Neural cell (in vitro differentiated cells): ENCODE results near the gene BICD1. TPM values are rescaled to one million over a fixed set of nuclear protein-coding genes. Genes with fewer than 3 reads are reported as not detected.

Experiments
- H2AFZ ChIP-seq: fragments of 200-600, 300-800 bp; sonication (generic), shearing (Covaris generic); 2 replicates; pipeline ENCODE4 v1.6.0; 2014; ENCODE audit warnings: low read depth, mild to moderate bottlenecking, antibody characterized with exemption, low read length, moderate library complexity
- H3F3A ChIP-seq: fragments of 200-600 bp; shearing (Covaris generic); 2 replicates; pipeline ENCODE4 v1.6.1; 2016; ENCODE audit warnings: mild to moderate bottlenecking, moderate library complexity, mixed read lengths, antibody characterized with exemption, low read length; ENCODE audit not compliant: insufficient read depth, poor library complexity, severe bottlenecking
- H3K27ac ChIP-seq: fragments of 200-600, 300-800 bp; sonication (generic), shearing (Covaris generic); 2 replicates; pipeline ENCODE4 v1.5.1; 2014; ENCODE audit warnings: mild to moderate bottlenecking, low read length, moderate library complexity
- H3K27me3 ChIP-seq: fragments of 300-800, 200-600 bp; sonication (generic), shearing (Covaris generic); 2 replicates; pipeline ENCODE4 v1.6.0; 2014; ENCODE audit warnings: mild to moderate bottlenecking, low read depth, low read length, moderate library complexity; ENCODE audit not compliant: insufficient read depth
- H3K36me3 ChIP-seq: fragments of 300-800, 200-600 bp; sonication (generic), shearing (Covaris generic); 2 replicates; pipeline ENCODE4 v1.5.1; 2014; ENCODE audit warnings: mild to moderate bottlenecking, antibody characterized with exemption, low read length, moderate library complexity; ENCODE audit not compliant: insufficient read depth
- H3K4me2 ChIP-seq: fragments of 300-800, 200-600 bp; sonication (generic), shearing (Covaris generic); 2 replicates; pipeline ENCODE4 v1.6.0; 2014; ENCODE audit warnings: mild to moderate bottlenecking, low read length
- H3K4me3 ChIP-seq: fragments of 300-800, 200-600 bp; sonication (generic), shearing (Covaris generic); 2 replicates; pipeline ENCODE4 v1.5.1; 2014; ENCODE audit warnings: mild to moderate bottlenecking, low read length, moderate library complexity
- H3K79me2 ChIP-seq: fragments of 200-600 bp; shearing (Covaris generic); replicated peaks from 2 replicates; pipeline ENCODE4 v1.6.0; 2014; ENCODE audit warnings: mild to moderate bottlenecking, low read length, moderate library complexity; ENCODE audit not compliant: insufficient read depth
- H3K9ac ChIP-seq: fragments of 300-800, 200-600 bp; sonication (generic), shearing (Covaris generic); 2 replicates; pipeline ENCODE4 v1.6.1; 2016; ENCODE audit warnings: mild to moderate bottlenecking, low read length, mixed read lengths
- H3K9me2 ChIP-seq: fragments of 200-600 bp; shearing (Covaris generic); 2 replicates; pipeline ENCODE4 v1.6.1; 2016; ENCODE audit warnings: mild to moderate bottlenecking, low read length, mixed read lengths; ENCODE audit not compliant: insufficient read depth
- H3K9me3 ChIP-seq: fragments of 200-600, 300-800 bp; sonication (generic), shearing (Covaris generic); 2 replicates; pipeline ENCODE4 v1.6.1; 2016; ENCODE audit warnings: mild to moderate bottlenecking, mixed run types, low read length, moderate library complexity, mixed read lengths
- H4K20me1 ChIP-seq: fragments of 200-600 bp; shearing (Covaris generic); 2 replicates; pipeline ENCODE4 v1.6.1; 2016; ENCODE audit warnings: mild to moderate bottlenecking, mixed run types; ENCODE audit not compliant: insufficient read depth
- EP300 ChIP-seq: fragments of 450-650 bp; conservative IDR thresholded peaks from 2 replicates; pipeline ENCODE4 v1.6.1; 2014; ENCODE audit warnings: antibody characterized with exemption, mild to moderate bottlenecking, moderate library complexity; ENCODE audit not compliant: poor library complexity, severe bottlenecking
- EZH2 ChIP-seq: fragments of 200-600, 300-800 bp; shearing (Covaris generic), sonication (generic); IDR thresholded peaks from 2 replicates; pipeline ENCODE4 v1.6.1; 2014; ENCODE audit warnings: antibody characterized with exemption, low read length, borderline replicate concordance, mild to moderate bottlenecking; ENCODE audit not compliant: insufficient read depth, poor library complexity, severe bottlenecking
- MXI1 ChIP-seq: fragments of 450-650 bp; conservative IDR thresholded peaks from 2 replicates; pipeline ENCODE4 v1.6.1; 2014; ENCODE audit warnings: antibody characterized with exemption, mild to moderate bottlenecking; ENCODE audit not compliant: poor library complexity, severe bottlenecking
- POLR2AphosphoS5 ChIP-seq: IDR thresholded peaks from 2 replicates; pipeline ENCODE4 v1.6.1; 2012
- RAD21 ChIP-seq: fragments of 450-650 bp; conservative IDR thresholded peaks from 2 replicates; pipeline ENCODE4 v1.6.1; 2014; ENCODE audit warnings: antibody characterized with exemption, mild to moderate bottlenecking, moderate library complexity
- SMC3 ChIP-seq: fragments of 450-650 bp; conservative IDR thresholded peaks from 2 replicates; pipeline ENCODE4 v1.6.1; 2014; ENCODE audit warnings: antibody characterized with exemption, mild to moderate bottlenecking, moderate library complexity; ENCODE audit not compliant: poor library complexity
- TAF1 ChIP-seq: IDR thresholded peaks from 2 replicates; pipeline ENCODE4 v1.6.1; 2012; ENCODE audit warnings: low read depth
- polyA plus RNA-seq: library from polyadenylated mRNA; depleted of rRNA; stranded (reverse); fragments of >200 nt; gene quantifications from 2 replicates; pipeline ENCODE4 v1.2.3, GENCODE V29; 2014
- TF ChIP-seq, protein P1 (sequence below): IDR thresholded peaks from 2 replicates; pipeline ENCODE4 v1.6.1; 2012; ENCODE audit warnings: borderline replicate concordance
- TF ChIP-seq, protein P2 (sequence below): fragments of 450-650 bp; IDR thresholded peaks from 2 replicates; pipeline ENCODE4 v1.5.1; 2014; ENCODE audit warnings: antibody characterized with exemption, mild to moderate bottlenecking, moderate library complexity; ENCODE audit not compliant: poor library complexity, severe bottlenecking

BICD1 gene
- polyA plus RNA-seq, 1 donor from 2014 or later: 41.1 TPM

DNA sequence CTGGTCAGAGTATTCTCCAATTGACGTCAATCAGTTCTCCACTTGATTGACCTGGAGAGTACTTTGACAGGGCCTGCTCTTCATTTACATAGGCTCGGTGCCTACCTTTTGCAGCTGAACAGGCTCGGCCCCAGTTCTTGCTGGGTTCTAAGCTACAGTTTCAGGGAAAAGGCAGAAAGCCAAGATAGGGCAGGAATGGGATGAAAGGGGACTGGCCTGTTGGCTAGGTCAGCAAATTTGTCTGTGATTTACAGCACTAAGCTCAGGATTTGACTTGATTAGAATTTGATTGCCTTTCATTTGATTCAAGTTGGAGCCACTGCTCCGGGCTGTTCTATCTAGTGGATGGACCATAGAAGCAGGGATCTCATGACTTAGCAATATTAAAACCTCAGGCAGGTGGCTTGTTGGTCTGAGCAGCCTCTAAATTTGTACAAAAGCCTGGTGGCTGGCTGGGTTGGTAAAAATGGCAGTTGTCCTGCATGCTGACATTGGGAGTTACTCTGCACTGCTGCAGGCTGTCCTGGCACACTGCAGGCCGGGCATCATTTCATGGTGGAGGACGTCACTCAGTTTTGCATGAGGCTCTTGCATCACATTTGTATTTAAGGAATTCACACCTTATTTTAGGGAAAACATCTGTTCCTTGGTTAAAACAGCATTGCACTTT, 71.8 kb downstream of the BICD1 start:
- no peaks in the 10 kb centered on the region for H3K79me2 ChIP-seq
- no peak overlapping the region for H3K27ac ChIP-seq

DNA sequence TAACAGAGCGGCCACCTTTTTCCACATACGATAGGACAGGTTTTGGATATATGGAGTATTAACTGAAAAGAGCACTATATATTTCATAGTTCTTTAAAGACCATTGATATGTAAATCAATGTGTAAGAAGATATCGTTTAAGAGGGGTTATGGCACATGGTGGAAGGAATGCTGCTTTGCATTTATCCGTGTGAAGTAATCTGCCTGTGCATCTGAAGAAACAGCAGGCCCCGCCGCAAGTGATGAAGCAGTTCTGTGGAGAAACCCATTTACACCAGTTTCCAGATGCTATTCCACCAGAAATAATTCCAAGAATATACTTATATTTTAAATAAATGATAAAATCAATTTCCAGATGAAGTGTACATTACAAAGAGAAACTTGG, 72.4 kb downstream of the BICD1 start:
- Histone ChIP-seq H3K36me3 (no peaks in the 10 kb centered on the region), H3K9ac (no peak overlapping the region), H3K79me2 (no peaks in the 10 kb centered on the region), H3K9me2 (no peaks in the 10 kb centered on the region), H3K4me2 (no peak overlapping the region), H2AFZ (no peak overlapping the region), H3K9me3 (no peaks in the 10 kb centered on the region), H3K27me3 (no peaks in the 10 kb centered on the region), H4K20me1 (no peaks in the 10 kb centered on the region), H3K27ac (no peak overlapping the region), H3K4me3 (no peak overlapping the region), H3F3A (no peaks in the 10 kb centered on the region)
- TF ChIP-seq, protein P1, sequence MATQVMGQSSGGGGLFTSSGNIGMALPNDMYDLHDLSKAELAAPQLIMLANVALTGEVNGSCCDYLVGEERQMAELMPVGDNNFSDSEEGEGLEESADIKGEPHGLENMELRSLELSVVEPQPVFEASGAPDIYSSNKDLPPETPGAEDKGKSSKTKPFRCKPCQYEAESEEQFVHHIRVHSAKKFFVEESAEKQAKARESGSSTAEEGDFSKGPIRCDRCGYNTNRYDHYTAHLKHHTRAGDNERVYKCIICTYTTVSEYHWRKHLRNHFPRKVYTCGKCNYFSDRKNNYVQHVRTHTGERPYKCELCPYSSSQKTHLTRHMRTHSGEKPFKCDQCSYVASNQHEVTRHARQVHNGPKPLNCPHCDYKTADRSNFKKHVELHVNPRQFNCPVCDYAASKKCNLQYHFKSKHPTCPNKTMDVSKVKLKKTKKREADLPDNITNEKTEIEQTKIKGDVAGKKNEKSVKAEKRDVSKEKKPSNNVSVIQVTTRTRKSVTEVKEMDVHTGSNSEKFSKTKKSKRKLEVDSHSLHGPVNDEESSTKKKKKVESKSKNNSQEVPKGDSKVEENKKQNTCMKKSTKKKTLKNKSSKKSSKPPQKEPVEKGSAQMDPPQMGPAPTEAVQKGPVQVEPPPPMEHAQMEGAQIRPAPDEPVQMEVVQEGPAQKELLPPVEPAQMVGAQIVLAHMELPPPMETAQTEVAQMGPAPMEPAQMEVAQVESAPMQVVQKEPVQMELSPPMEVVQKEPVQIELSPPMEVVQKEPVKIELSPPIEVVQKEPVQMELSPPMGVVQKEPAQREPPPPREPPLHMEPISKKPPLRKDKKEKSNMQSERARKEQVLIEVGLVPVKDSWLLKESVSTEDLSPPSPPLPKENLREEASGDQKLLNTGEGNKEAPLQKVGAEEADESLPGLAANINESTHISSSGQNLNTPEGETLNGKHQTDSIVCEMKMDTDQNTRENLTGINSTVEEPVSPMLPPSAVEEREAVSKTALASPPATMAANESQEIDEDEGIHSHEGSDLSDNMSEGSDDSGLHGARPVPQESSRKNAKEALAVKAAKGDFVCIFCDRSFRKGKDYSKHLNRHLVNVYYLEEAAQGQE: no peak
- TF ChIP-seq SMC3 (no peak), RAD21 (no peak), TAF1 (no peak), EP300 (no peak), POLR2AphosphoS5 (no peak), MXI1 (no peak), EZH2 (no peak)
- TF ChIP-seq, protein P2, sequence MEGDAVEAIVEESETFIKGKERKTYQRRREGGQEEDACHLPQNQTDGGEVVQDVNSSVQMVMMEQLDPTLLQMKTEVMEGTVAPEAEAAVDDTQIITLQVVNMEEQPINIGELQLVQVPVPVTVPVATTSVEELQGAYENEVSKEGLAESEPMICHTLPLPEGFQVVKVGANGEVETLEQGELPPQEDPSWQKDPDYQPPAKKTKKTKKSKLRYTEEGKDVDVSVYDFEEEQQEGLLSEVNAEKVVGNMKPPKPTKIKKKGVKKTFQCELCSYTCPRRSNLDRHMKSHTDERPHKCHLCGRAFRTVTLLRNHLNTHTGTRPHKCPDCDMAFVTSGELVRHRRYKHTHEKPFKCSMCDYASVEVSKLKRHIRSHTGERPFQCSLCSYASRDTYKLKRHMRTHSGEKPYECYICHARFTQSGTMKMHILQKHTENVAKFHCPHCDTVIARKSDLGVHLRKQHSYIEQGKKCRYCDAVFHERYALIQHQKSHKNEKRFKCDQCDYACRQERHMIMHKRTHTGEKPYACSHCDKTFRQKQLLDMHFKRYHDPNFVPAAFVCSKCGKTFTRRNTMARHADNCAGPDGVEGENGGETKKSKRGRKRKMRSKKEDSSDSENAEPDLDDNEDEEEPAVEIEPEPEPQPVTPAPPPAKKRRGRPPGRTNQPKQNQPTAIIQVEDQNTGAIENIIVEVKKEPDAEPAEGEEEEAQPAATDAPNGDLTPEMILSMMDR: no peak

More for the DNA sequence above, 71.8 kb downstream of the BICD1 start:
- H3K9me2 ChIP-seq: no peaks in the 10 kb centered on the region
- H3K36me3 ChIP-seq: no peaks in the 10 kb centered on the region
- no peak overlapping the region for H3K4me3 ChIP-seq
- H2AFZ ChIP-seq: no peak overlapping the region
- no peak overlapping the region for H3K4me2 ChIP-seq
- H3K9me3 ChIP-seq: no peaks in the 10 kb centered on the region
- no peaks in the 10 kb centered on the region for H4K20me1 ChIP-seq
- no peak overlapping the region for H3K9ac ChIP-seq
- TF ChIP-seq EZH2: no peak
- TF ChIP-seq POLR2AphosphoS5: no peak
- TF ChIP-seq SMC3: no peak
- no peaks in the 10 kb centered on the region for H3F3A ChIP-seq
- no peaks in the 10 kb centered on the region for H3K27me3 ChIP-seq
